Measurements from ENCODE around the gene LPCAT1. TPM values are rescaled to one million over a fixed set of nuclear protein-coding genes. Genes with fewer than 3 reads are reported as not detected.

The LPCAT1 gene
- polyA plus RNA-seq, 4 donors: 4.5 to 22.3 (median 7.5) TPM

- Histone ChIP-seq H3K27ac (ENCODE audit: low read depth in 1 of 3, low read length in 2 of 3) (no peak overlapping the region), H3K4me1 (ENCODE audit: control insufficient read depth in 3 of 3, insufficient read depth in 2 of 3, low read depth in 1 of 3, low read length in 2 of 3) (no peaks in the 10 kb centered on the region), H3K4me3 (ENCODE audit: low read depth in 1 of 3, low read length in 3 of 3) (no peak overlapping the region), H3K9me3 (ENCODE audit: control insufficient read depth in 2 of 2, insufficient read depth in 1 of 2, low read depth in 1 of 2, low read length in 1 of 2) (no peaks in the 10 kb centered on the region), H3K27me3 (ENCODE audit: control insufficient read depth in 3 of 3, insufficient read depth in 3 of 3, low read length in 3 of 3) (peaks cover 0 to 2% (median 0%) of the 10 kb centered on the region in 3 donors), H3K36me3 (ENCODE audit: control insufficient read depth in 3 of 3, insufficient read depth in 2 of 3, low read depth in 1 of 3, low read length in 3 of 3) (no peaks in the 10 kb centered on the region)
- DNase-seq (peak in 1 of 2 donors; percentile 67), FAIRE-seq (no peak)
- 61 to 74% (median 73%) methylated on average over 22 of the region's 22 CpGs for WGBS, 3 donors
Measured at GRCh38 chr5:1557114-1557873, 33.5 kb upstream of the LPCAT1 start.

DNA sequence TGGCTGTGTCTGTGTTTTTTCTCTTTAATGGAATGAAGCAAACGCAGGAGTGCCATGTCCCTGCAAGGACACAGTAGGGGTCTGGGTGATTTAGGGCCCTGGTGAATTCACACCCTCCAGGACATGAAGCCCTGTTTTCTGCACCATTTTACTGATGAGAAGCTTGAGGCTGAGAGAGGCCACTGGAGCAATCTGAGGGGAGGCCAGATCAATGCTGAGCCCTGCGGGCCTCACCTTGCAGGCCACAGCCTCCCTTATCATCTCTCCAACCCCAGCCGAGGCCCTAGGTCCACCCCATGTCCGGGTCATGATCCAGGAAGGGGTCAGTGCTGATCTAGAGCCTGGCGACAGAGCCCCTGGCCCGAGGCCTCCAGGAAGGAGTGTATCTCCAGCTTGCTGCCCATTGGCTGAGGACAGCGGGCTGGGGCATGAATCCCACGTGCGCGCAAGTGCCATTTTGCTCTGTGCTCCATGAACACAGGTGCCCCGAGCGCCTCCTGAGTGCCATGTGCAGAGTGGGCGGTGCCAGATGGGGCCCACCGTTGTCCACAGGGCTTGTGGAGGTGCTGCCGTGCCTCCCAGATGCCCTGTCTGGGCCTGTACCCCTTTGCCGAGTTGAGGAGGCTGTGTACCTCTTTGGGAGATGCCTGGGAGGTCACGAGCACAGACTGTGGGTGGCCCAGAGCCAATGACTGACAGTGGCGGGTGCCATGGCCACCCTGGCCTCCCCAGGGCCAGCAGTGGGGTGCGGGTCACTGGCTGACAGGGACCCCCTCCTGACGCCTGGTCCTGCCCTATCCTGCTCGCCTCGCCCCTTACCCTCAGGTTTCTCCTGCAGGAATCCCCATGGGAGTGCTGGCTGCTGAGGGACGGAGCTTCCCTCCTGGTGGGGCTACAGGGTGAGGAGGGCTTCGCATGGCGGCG is 32.3 kb upstream of the LPCAT1 start:
- FAIRE-seq (no peak), DNase-seq (no peak)
- Histone ChIP-seq H3K27me3 (ENCODE audit: control insufficient read depth in 3 of 3, insufficient read depth in 3 of 3, low read length in 3 of 3) (peaks cover 0 to 2% (median 0%) of the 10 kb centered on the region in 3 donors), H3K27ac (ENCODE audit: low read depth in 1 of 3, low read length in 2 of 3) (no peak overlapping the region), H3K4me3 (ENCODE audit: low read depth in 1 of 3, low read length in 3 of 3) (no peak overlapping the region), H3K36me3 (ENCODE audit: control insufficient read depth in 3 of 3, insufficient read depth in 2 of 3, low read depth in 1 of 3, low read length in 3 of 3) (no peaks in the 10 kb centered on the region), H3K9me3 (ENCODE audit: control insufficient read depth in 2 of 2, insufficient read depth in 1 of 2, low read depth in 1 of 2, low read length in 1 of 2) (no peaks in the 10 kb centered on the region), H3K4me1 (ENCODE audit: control insufficient read depth in 3 of 3, insufficient read depth in 2 of 3, low read depth in 1 of 3, low read length in 2 of 3) (no peaks in the 10 kb centered on the region)
- WGBS, 3 donors: 88 to 90% (median 89%) methylated on average over 25 to 26 of the region's 26 CpGs

GRCh38 chr5:1555011-1555807 is 31.4 kb upstream of the LPCAT1 start:
- peak; percentile 28 to 35 for DNase-seq
- FAIRE-seq: no peak
- no peaks in the 10 kb centered on the region for H3K9me3 ChIP-seq (ENCODE audit: control insufficient read depth in 2 of 2, insufficient read depth in 1 of 2, low read depth in 1 of 2, low read length in 1 of 2)

GRCh38 chr5:1554410-1554967 is 30.7 kb upstream of the LPCAT1 start:
- H3K9me3 ChIP-seq (ENCODE audit: control insufficient read depth in 2 of 2, insufficient read depth in 1 of 2, low read depth in 1 of 2, low read length in 1 of 2): no peaks in the 10 kb centered on the region
- no peak overlapping the region for H3K27ac ChIP-seq (ENCODE audit: low read depth in 1 of 3, low read length in 2 of 3)
- H3K27me3 ChIP-seq (ENCODE audit: control insufficient read depth in 3 of 3, insufficient read depth in 3 of 3, low read length in 3 of 3): peaks cover 0 to 2% (median 0%) of the 10 kb centered on the region in 3 donors
- H3K4me3 ChIP-seq (ENCODE audit: low read depth in 1 of 3, low read length in 3 of 3): no peak overlapping the region
- 92 to 93% (median 92%) methylated on average over 11 of the region's 11 CpGs for WGBS, 3 donors
- FAIRE-seq (no peak), DNase-seq (no peak)
- no peaks in the 10 kb centered on the region for H3K36me3 ChIP-seq (ENCODE audit: control insufficient read depth in 3 of 3, insufficient read depth in 2 of 3, low read depth in 1 of 3, low read length in 3 of 3)
- H3K4me1 ChIP-seq (ENCODE audit: control insufficient read depth in 3 of 3, insufficient read depth in 2 of 3, low read depth in 1 of 3, low read length in 2 of 3): no peaks in the 10 kb centered on the region

More at GRCh38 chr5:1555011-1555807, 31.4 kb upstream of the LPCAT1 start:
- Histone ChIP-seq H3K27me3 (ENCODE audit: control insufficient read depth in 3 of 3, insufficient read depth in 3 of 3, low read length in 3 of 3) (peaks cover 0 to 2% (median 0%) of the 10 kb centered on the region in 3 donors), H3K4me1 (ENCODE audit: control insufficient read depth in 3 of 3, insufficient read depth in 2 of 3, low read depth in 1 of 3, low read length in 2 of 3) (no peaks in the 10 kb centered on the region), H3K36me3 (ENCODE audit: control insufficient read depth in 3 of 3, insufficient read depth in 2 of 3, low read depth in 1 of 3, low read length in 3 of 3) (no peaks in the 10 kb centered on the region), H3K4me3 (ENCODE audit: low read depth in 1 of 3, low read length in 3 of 3) (no peak overlapping the region), H3K27ac (ENCODE audit: low read depth in 1 of 3, low read length in 2 of 3) (no peak overlapping the region)
- 57 to 72% (median 71%) methylated on average over 28 of the region's 28 CpGs for WGBS, 3 donors

DNA sequence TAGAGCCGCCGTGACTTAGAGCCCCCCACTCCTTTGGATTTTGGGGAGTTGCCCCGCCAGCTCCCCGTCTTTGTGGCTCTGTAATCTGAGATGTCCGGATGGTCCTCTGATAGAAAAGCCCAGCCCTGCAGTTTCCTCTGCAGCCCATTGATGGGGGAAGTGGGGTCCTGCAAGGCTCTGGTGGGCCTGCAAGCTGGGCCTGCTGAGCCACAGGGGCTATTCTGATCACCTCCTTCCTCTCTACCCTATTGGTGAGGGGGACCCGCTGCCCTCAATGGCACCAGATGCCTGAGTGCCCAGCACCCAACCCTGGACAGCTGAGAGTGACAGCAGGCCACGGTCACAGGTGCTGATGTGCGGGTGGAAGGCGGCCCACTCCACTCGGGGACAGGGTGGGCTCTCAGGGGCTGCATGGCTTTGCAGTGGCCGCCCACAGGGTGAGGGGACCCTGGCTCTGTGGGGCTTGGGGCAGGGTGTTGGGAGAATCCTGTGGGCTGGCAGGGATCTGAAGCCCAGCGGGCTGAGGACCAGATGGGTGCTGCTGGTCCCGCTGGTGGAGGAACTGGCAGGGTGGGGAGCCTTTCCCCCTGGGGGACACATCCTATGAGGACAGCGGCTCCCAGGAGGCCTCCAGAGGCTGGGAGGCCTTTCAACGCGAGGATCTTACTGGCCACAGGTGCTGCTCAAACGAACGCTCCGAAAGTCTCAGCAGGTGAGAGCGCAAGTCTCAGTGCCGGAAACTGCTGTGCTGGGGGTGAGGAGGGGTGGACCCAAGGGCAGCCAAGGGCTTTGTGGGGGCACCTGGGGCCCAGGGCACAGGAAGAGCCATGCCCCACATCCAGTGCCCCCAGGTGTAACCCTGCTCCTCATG is 30.0 kb upstream of the LPCAT1 start:
- Histone ChIP-seq H3K9me3 (ENCODE audit: control insufficient read depth in 2 of 2, insufficient read depth in 1 of 2, low read depth in 1 of 2, low read length in 1 of 2) (no peaks in the 10 kb centered on the region), H3K36me3 (ENCODE audit: control insufficient read depth in 3 of 3, insufficient read depth in 2 of 3, low read depth in 1 of 3, low read length in 3 of 3) (no peaks in the 10 kb centered on the region), H3K27ac (ENCODE audit: low read depth in 1 of 3, low read length in 2 of 3) (no peak overlapping the region), H3K4me1 (ENCODE audit: control insufficient read depth in 3 of 3, insufficient read depth in 2 of 3, low read depth in 1 of 3, low read length in 2 of 3) (no peaks in the 10 kb centered on the region), H3K4me3 (ENCODE audit: low read depth in 1 of 3, low read length in 3 of 3) (no peak overlapping the region), H3K27me3 (ENCODE audit: control insufficient read depth in 3 of 3, insufficient read depth in 3 of 3, low read length in 3 of 3) (peaks cover 0 to 7% (median 0%) of the 10 kb centered on the region in 3 donors)
- FAIRE-seq: no peak
- WGBS, 3 donors: 88 to 91% (median 90%) methylated on average over 17 to 21 of the region's 21 CpGs
- DNase-seq: no peak

DNA sequence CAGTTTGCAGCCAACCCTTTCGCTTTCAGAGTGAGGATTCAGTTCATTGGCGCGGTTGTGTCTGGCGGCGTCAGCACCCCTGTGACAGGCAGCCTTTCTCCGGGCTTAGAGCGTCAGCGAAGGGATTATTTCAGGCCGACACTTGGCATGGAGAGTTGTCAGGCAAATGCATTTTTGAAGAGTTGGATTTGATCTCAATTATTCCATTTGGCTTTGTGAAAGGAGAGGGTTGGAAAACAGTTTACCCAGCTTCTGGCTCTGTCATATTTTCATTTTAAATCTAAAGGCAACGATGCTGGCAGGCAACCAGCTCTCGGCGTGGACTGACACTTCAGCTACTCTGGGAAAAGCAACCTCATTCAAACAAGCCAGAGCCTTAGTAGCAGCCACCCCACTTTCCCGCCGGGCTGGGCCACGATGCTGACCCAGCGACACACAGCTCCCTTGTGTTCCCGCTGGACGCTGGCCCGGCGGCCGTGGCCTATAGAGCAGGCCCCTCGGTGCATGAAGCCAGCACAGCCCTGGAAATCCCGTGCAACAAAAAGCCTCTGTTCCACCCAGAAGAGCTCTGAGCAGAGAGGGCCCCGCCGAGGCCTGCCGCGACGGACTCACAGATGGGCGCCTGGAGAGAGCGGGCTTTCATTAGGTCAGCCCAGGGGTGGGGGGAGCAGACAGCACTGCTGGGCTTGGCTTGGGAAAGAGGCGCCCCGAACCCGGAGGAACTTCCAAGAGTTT is 28.9 kb upstream of the LPCAT1 start:
- DNase-seq (no peak), FAIRE-seq (no peak)
- H3K9me3 ChIP-seq (ENCODE audit: control insufficient read depth in 2 of 2, insufficient read depth in 1 of 2, low read depth in 1 of 2, low read length in 1 of 2): no peaks in the 10 kb centered on the region
- H3K27ac ChIP-seq (ENCODE audit: low read depth in 1 of 3, low read length in 2 of 3): no peak overlapping the region
- H3K36me3 ChIP-seq (ENCODE audit: control insufficient read depth in 3 of 3, insufficient read depth in 2 of 3, low read depth in 1 of 3, low read length in 3 of 3): no peaks in the 10 kb centered on the region
- no peaks in the 10 kb centered on the region for H3K4me1 ChIP-seq (ENCODE audit: control insufficient read depth in 3 of 3, insufficient read depth in 2 of 3, low read depth in 1 of 3, low read length in 2 of 3)
- 61 to 81% (median 78%) methylated on average over 31 to 33 of the region's 33 CpGs for WGBS, 3 donors
- peaks cover 0 to 7% (median 0%) of the 10 kb centered on the region in 3 donors for H3K27me3 ChIP-seq (ENCODE audit: control insufficient read depth in 3 of 3, insufficient read depth in 3 of 3, low read length in 3 of 3)
- no peak overlapping the region for H3K4me3 ChIP-seq (ENCODE audit: low read depth in 1 of 3, low read length in 3 of 3)

All from small intestine (tissue), 7 donors.